HCT116 (cell line): ENCODE measurements around the gene TROAP. TPM values are rescaled to one million over a fixed set of nuclear protein-coding genes. Genes with fewer than 3 reads are reported as not detected.
A peak's percentile ranks its signal among the peaks of the same experiment; 100 is the strongest.

ENCODE experiments used
- ATAC-seq: fragments of 200-7000 bp; cut with Tn5 transposase; 2 replicates; pipeline ENCODE4 v1.9.1; 2020; ENCODE audit warnings: mild to moderate bottlenecking, moderate library complexity
- BruUV-seq: library from RNA; stranded (reverse); fragments of 400-500 nt; replicated peaks from 2 replicates; lab custom pipeline; 2021; lab: Mats Ljungman, UMichigan
- CTCF ChIA-PET: fragments of 300-600 bp; sonication (Branson Sonifier 250); formaldehyde crosslinking; loops from one replicate; lab custom pipeline; 2021; ENCODE audit warnings: antibody characterized with exemption; lab: Charles Lee
- POLR2A ChIA-PET: fragments of 300-600, 350-600 bp; sonication (Branson Sonifier 250); formaldehyde crosslinking; loops from one replicate; lab custom pipeline; 2021; ENCODE audit warnings: antibody characterized with exemption; lab: Charles Lee
- RAD21 ChIA-PET, 2 experiments: fragments of 300-600 bp; sonication (Branson Sonifier 250); formaldehyde crosslinking; loops; one replicate each; lab custom pipeline; 2023; ENCODE audit warnings: low total read pairs in 2 of 2; ENCODE audit not compliant: uncharacterized antibody in 2 of 2, unreplicated experiment in 2 of 2, low non-redundant PET in 1 of 2; lab: Charles Lee
- DNase-seq: peaks from one replicate; pipeline ENCODE4 v3.0.0-alpha.2; 2010; ENCODE audit warnings: low read depth, low spot score
- H2AFZ ChIP-seq: fragments of 200-600 bp; shearing (Covaris generic), sonication (generic); 2 replicates; pipeline ENCODE4 v1.6.1; 2017; ENCODE audit warnings: low read depth, mixed run types, mixed read lengths, antibody characterized with exemption, low read length; ENCODE audit not compliant: poor library complexity, severe bottlenecking
- H3K27ac ChIP-seq: 2 replicates; pipeline ENCODE4 v1.5.1; 2012; ENCODE audit warnings: low read depth, low read length
- H3K27me3 ChIP-seq: fragments of 200-600 bp; sonication (generic); 2 replicates; pipeline ENCODE4 v1.6.1; 2016; ENCODE audit warnings: mixed run types, low read length, mixed read lengths; ENCODE audit not compliant: insufficient read depth
- H3K36me3 ChIP-seq, 2 experiments: fragments of 200-500 bp in 1 of 2; fragments of 200-600 bp in 1 of 2; sonication (Bioruptor generic) in 1 of 2; sonication (generic) in 1 of 2; 2 replicates each; pipeline versions ENCODE4 v1.5.1 to v1.6.1; 2014 to 2016; ENCODE audit warnings: low read length in 2 of 2, inconsistent platforms in 1 of 2, mixed read lengths in 1 of 2, mixed run types in 1 of 2; ENCODE audit not compliant: insufficient read depth in 2 of 2, control insufficient read depth in 1 of 2
- H3K4me1 ChIP-seq, 2 experiments: fragments of 200-600 bp in 1 of 2; sonication (generic) in 1 of 2; 2 replicates each; pipeline versions ENCODE4 v1.5.1 to v1.6.1; 2012 to 2017; ENCODE audit warnings: low read length in 2 of 2, inconsistent platforms in 1 of 2, mild to moderate bottlenecking in 1 of 2, mixed read lengths in 1 of 2, mixed run types in 1 of 2, moderate library complexity in 1 of 2; ENCODE audit not compliant: insufficient read depth in 2 of 2, control insufficient read depth in 1 of 2
- H3K4me2 ChIP-seq: fragments of 200-600 bp; sonication (generic); 2 replicates; pipeline ENCODE4 v1.6.1; 2017; ENCODE audit warnings: mixed run types, low read length, mixed read lengths
- H3K4me3 ChIP-seq, 2 experiments: fragments of 200-600 bp in 1 of 2; sonication (generic) in 1 of 2; replicated peaks in 1 of 2; 2 replicates each; pipeline ENCODE4 v1.5.1; 2011 to 2016; ENCODE audit warnings: low read length in 2 of 2, control low read depth in 1 of 2, low read depth in 1 of 2, mild to moderate bottlenecking in 1 of 2, mixed read lengths in 1 of 2, mixed run types in 1 of 2
- H3K79me2 ChIP-seq: fragments of 200-600 bp; sonication (generic); 2 replicates; pipeline ENCODE4 v1.6.1; 2017; ENCODE audit warnings: mild to moderate bottlenecking, mixed run types, low read length, moderate library complexity, mixed read lengths; ENCODE audit not compliant: insufficient read depth
- H3K9ac ChIP-seq: fragments of 200-600 bp; sonication (generic); 2 replicates; pipeline ENCODE4 v1.6.1; 2016; ENCODE audit warnings: low read length, mixed read lengths
- H3K9me2 ChIP-seq: fragments of 200-600 bp; sonication (generic), shearing (Covaris generic); 2 replicates; pipeline ENCODE4 v1.6.1; 2017; ENCODE audit warnings: mixed run types, mild to moderate bottlenecking, moderate library complexity; ENCODE audit not compliant: insufficient read depth
- H3K9me3 ChIP-seq, 2 experiments: fragments of 200-500 bp in 1 of 2; fragments of 200-600 bp in 1 of 2; sonication (Bioruptor generic) in 1 of 2; sonication (generic) in 1 of 2; 2 replicates each; pipeline ENCODE4 v1.6.1; 2014 to 2017; ENCODE audit warnings: low read length in 2 of 2, mixed read lengths in 2 of 2, inconsistent platforms in 1 of 2, low read depth in 1 of 2, mild to moderate bottlenecking in 1 of 2, mixed run types in 1 of 2, moderate library complexity in 1 of 2; ENCODE audit not compliant: control insufficient read depth in 1 of 2, insufficient read depth in 1 of 2
- H4K20me1 ChIP-seq: fragments of 200-600 bp; sonication (generic), shearing (Covaris generic); 2 replicates; pipeline ENCODE4 v1.6.1; 2017; ENCODE audit warnings: mixed run types, mild to moderate bottlenecking, moderate library complexity; ENCODE audit not compliant: insufficient read depth
- CBX3 ChIP-seq: IDR thresholded peaks from 2 replicates; pipeline ENCODE4 v1.6.1; 2012; ENCODE audit warnings: low read depth
- CEBPB ChIP-seq: IDR thresholded peaks from 2 replicates; pipeline ENCODE4 v1.6.1; 2012; ENCODE audit warnings: low read depth
- ELF1 ChIP-seq: IDR thresholded peaks from 2 replicates; pipeline ENCODE4 v1.6.1; 2012; ENCODE audit warnings: low read depth, borderline replicate concordance
- JUND ChIP-seq: IDR thresholded peaks from 2 replicates; pipeline ENCODE4 v1.6.1; 2012
- POLR2A ChIP-seq: IDR thresholded peaks from 2 replicates; pipeline ENCODE4 v1.7.0; 2011; ENCODE audit warnings: borderline replicate concordance; ENCODE audit not compliant: insufficient read depth, insufficient read length; ENCODE audit errors: extremely low read depth
- SIN3A ChIP-seq: IDR thresholded peaks from 2 replicates; pipeline ENCODE4 v1.6.1; 2012; ENCODE audit warnings: low read depth
- SP1 ChIP-seq: IDR thresholded peaks from 2 replicates; pipeline ENCODE4 v1.6.1; 2012; ENCODE audit warnings: low read depth
- ZFX ChIP-seq: fragments of 450-650 bp; IDR thresholded peaks from 2 replicates; pipeline ENCODE4 v1.6.1; 2017
- ZNF274 ChIP-seq: fragments of 200-500 bp; sonication (Bioruptor generic); IDR thresholded peaks from 2 replicates; pipeline ENCODE4 v1.6.1; 2014; ENCODE audit warnings: mild to moderate bottlenecking, low read depth, low read length, inconsistent platforms
- intact Hi-C: fragments of 100-400 bp; cut with micrococcal nuclease; formaldehyde crosslinking; loops from 2 replicates; pipeline ENCODE4 v1.10.0; 2022
- total RNA-seq: library from RNA; stranded (reverse); gene quantifications from one replicate; pipeline ENCODE4 v1.2.1, GENCODE V29; 2021; ENCODE audit not compliant: unreplicated experiment
- TF ChIP-seq, protein P1 (sequence below): IDR thresholded peaks from 2 replicates; pipeline ENCODE4 v1.6.1; 2012

The TROAP gene
- total RNA-seq, 1 experiment from 2014 or later: 99.1 TPM

DNA sequence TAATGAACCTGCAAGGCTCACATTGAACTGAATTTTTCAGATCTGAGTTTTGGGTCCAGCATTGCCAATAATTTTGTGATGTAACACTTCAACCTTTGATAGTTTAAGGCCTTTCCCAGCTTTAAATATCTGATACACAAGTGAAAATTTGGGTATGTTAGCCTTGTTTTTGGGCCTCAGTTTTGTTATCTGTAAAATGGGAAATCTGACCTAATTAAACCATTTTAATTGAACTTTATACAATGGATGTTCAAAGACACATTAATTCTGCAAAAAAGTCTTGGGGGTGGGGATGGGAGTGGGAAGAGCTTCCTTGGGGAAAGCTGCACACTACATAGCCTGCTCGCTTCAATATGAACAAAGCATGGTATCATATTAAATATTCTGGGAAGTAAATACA lies 39.0 kb downstream of the TROAP start:
- Histone ChIP-seq H4K20me1 (no peaks in the 10 kb centered on the region), H3K9me2 (no peaks in the 10 kb centered on the region), H3K27ac (no peak overlapping the region), H3K9me3 (no peaks in the 10 kb centered on the region), H3K4me2 (no peak overlapping the region), H3K36me3 (no peaks in the 10 kb centered on the region), H3K4me3 (no peak overlapping the region), H3K79me2 (peaks cover 4% of the 10 kb centered on the region), H2AFZ (no peak overlapping the region), H3K27me3 (no peaks in the 10 kb centered on the region), H3K4me1 (peaks cover 41 to 50% of the 10 kb centered on the region in 2 experiments), H3K9ac (no peak overlapping the region)
- POLR2A ChIA-PET: no interaction called here
- ATAC-seq (no peak), DNase-seq (no peak)
- intact Hi-C loops: no loop called here
- no peak for TF ChIP-seq POLR2A
- TF ChIP-seq, protein P1, sequence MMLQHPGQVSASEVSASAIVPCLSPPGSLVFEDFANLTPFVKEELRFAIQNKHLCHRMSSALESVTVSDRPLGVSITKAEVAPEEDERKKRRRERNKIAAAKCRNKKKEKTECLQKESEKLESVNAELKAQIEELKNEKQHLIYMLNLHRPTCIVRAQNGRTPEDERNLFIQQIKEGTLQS: no peak
- TF ChIP-seq ELF1: no peak
- TF ChIP-seq CBX3: no peak
- no peak for TF ChIP-seq ZFX
- TF ChIP-seq SIN3A: no peak
- no peak for TF ChIP-seq ZNF274
- no TSS peak for BruUV-seq
- RAD21 ChIA-PET: no interaction called here
- CTCF ChIA-PET: interaction anchor here (0.6 to 6.9 kb wide), 3 partner anchors 15 to 151 kb away, joined by 3 to 261 read pairs (median 8); no protein-coding TSS in a partner anchor

DNA sequence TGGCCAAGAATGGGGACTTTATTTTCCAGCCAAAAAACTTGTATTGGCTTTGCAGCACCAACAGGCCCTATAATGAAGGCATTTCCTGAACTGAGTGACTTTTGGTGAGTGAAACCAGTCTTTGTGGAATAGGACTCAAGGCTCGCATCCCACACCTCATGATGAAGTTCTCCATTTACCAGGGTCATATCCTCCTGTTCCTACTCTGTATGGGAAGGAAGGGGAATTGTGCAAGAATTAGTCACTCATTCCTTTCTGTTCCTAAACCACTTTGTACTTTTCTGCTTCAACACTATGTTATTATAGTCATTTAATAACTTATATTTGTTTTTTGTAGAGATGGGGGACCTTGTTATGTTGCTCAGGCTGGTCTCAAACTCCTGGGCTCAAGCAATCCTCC lies 41.9 kb downstream of the TROAP start:
- BruUV-seq: no TSS peak
- ChIA-PET RAD21 (interaction anchor here in 1 of 2 experiments (1.7 kb wide), 1 partner anchor 146 kb away, joined by 5 read pairs; no protein-coding TSS in a partner anchor), CTCF (interaction anchor here (1.2 kb wide), 1 partner anchor 17 kb away, joined by 5 read pairs; no protein-coding TSS in a partner anchor), POLR2A (interaction anchor here (0.8 kb wide), 1 partner anchor 138 kb away, joined by 3 read pairs; no protein-coding TSS in a partner anchor)
- intact Hi-C loops: no loop called here
- Histone ChIP-seq H3K79me2 (peaks cover 33% of the 10 kb centered on the region), H4K20me1 (peaks cover under 1% of the 10 kb centered on the region; the same call in 1 of the 2 replicates), H3K4me3 (no peak overlapping the region), H3K27ac (peak overlapping the region; percentile 99; the same call in 1 of the 2 replicates), H3K9me2 (no peaks in the 10 kb centered on the region), H3K9me3 (no peaks in the 10 kb centered on the region), H3K27me3 (no peaks in the 10 kb centered on the region), H3K4me1 (peaks cover 32 to 46% of the 10 kb centered on the region in 2 experiments), H3K36me3 (no peaks in the 10 kb centered on the region), H3K4me2 (peak overlapping the region; percentile 71), H2AFZ (no peak overlapping the region), H3K9ac (peak overlapping the region; percentile 92)
- ATAC-seq: no peak
- no peak for DNase-seq
- TF ChIP-seq CBX3: no peak
- TF ChIP-seq CEBPB: peak; percentile 72
- no peak for TF ChIP-seq SP1
- TF ChIP-seq JUND: peak; percentile 10; the same call in 1 of the 2 replicates
